Occipital lobe (tissue), 2 donors: ENCODE data around the gene UNC50. TPM values are rescaled to one million over a fixed set of nuclear protein-coding genes. Genes with fewer than 3 reads are reported as not detected.
"Not testable (repeated sequence)": the region's sequence is repeated elsewhere in the genome, so short reads cannot be mapped to it uniquely, and the experiment has no call there.

Experiments used
- DNase-seq: peaks from one replicate; lab custom pipeline; 2025; lab: John Stamatoyannopoulos, UW
- total RNA-seq: library from RNA; depleted of rRNA; stranded (reverse); fragments of >200 nt; gene quantifications from one replicate; pipeline ENCODE4 v1.2.3, GENCODE V29; 2014

The UNC50 gene
- total RNA-seq, 1 donor from 2014 or later, result 51.8 TPM

GRCh38 chr2:98608962-98609604 is 694 bp downstream of the UNC50 start:
- no peak for DNase-seq

DNA sequence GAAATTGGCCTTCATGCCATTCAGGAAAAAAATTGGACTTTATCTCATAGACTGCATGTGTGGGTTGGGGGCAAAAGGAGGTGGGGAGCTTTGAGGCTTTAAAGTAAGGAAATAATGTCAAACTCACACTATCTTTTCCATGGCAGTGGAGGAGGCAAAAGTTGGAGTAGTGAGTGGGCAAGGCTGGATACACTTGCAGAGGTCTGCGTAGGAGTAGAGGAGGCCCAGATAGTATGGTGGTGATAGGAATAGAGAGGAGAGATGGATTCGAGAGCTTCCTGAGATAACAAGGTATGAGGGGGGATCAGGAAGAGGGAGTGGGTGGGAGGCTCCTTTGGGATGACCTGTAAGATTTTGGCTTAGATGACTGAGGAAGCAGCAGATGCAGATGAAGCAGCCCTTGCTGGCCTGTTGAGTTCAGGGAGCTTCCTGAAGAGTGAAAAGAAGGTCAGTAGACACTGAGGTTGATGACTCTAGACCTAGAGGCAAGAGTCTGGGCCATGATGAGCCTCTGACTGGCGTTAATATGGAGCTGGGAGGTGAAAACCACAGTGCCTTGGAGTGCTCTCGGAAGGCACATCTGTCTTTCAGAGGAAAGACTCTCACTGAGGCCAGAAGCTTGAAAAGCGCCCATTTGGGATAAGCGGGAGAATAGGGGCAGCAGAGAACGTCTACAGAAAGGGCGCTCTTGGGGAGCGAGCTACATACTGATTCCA is 5.8 kb downstream of the UNC50 start:
- DNase-seq, result no peak

DNA sequence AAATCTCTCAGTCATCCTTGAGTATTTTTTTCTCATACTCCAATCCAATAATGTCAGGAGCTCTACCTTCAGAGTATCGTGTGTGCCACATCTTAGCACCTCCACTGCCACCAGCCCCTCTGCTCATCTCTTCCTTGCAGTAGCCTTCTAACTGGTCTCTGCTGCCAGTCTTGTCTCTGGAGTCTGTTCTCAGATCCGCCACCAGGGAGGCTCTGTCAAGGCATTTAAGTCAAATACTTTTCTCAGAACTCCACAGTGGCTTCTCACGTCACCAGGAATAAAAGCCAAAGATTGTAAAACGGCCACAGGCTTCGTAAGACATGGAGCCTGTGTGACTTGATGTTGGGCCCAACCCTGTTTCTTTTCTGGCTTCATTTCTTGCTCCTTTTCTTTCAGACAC is 7.1 kb downstream of the UNC50 start:
- DNase-seq, result no peak

DNA sequence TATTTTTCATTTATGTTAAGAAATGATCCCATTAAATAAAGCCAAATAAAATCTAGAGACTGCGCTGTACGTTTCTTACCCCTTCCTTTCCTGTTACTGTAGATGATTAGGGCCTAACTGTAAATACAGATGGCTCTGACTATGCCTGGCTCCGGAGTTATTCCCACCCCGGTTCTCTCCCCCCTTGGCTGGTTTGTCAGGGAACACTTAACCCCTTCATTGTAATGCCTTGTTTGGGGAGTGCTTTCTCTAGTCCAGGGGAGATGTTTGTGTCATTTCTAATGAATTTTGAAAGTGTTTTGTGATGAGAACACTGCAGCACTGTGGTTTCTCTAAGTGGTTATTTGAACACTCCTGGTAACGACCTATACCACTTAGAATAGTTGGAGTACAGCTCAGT is 8.8 kb downstream of the UNC50 start:
- DNase-seq, result no peak

- DNase-seq, result no peak
Observed at GRCh38 chr2:98623657-98624056, 15.3 kb downstream of the UNC50 start.

DNA sequence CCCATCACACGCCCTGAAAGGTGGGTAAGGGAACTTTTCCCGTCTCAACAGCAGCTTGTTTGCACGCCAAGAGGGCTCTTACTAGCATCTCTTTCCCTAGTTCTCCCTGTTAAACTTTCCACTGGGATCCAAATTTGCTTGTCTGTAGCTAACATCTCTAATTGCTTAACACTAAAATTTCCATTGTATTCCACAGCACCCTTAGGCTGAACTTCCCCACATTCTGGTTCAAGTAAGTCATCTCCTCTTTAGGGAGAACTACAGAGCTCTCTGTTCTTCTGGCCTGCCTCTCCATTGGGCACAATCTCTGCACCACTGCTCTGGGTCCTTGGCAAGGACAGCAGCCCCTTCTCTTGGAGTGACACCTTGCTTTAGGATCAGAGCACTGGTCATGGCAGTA is 24.0 kb downstream of the UNC50 start:
- no peak for DNase-seq

DNA sequence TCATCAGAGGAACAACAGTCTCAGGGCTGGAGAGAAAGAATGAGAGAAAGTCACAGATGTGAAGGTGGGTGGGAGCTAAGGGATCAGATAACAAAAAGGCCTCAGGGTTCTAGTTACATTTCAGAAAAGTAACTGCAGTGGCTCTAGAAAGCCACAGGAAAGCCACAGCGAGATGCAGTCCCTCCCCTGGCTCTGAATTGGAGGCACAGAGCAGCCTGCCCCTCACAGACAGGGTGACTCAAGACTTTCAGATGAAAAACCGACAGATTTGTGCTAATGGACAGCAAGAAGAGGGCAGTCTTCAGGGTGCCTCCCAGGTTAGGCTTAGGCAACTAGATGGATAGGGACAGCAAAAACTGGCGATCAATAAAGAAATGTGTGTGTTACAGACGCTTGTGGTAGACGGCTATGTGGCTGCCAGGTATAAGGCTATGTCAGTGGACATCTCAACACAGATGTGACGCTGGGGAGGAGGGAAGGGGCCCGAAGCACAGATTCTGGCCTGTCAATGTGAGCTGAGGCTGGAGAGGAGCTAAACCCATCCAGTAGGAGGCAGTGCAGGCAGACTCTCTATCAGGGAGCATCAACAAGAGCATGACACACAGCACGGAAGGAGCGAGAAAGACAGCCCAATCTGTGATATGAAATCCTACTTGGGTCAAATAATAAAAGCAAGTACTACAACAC is 26.2 kb downstream of the UNC50 start:
- DNase-seq, result no peak

DNA sequence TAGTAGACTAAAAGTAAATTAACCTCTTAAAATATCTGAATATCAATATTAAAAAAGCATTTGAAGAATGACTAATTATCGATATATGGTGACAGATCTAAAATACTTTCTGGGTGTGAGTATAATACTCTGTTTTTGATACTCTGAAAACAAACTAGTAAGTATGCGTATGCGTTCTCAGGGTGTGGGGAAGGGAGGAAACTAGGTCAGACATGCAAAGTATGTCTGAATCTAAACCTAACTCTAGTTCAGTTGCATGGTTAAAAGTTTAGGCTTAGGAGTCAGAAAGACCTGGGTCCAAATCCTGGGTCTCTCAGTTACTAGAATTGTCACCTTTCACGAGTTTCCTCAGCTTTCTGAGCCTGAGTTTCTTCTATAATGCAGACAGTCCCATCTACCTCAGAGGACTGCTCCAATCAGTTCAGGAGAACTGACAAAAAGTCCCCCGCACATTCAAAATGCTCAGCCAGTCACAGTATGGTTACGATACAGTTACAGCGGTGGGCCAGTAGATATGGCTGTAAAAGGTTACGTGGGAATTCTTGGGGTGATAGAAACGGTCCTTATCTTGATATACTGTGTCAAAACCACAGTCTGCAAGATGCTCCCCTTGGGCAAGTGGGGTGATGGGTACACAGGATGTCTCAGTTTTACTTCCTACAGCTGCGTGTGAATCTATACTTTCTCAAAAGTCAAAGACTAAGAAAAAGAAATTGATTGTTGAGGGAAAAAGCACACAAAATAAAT is 29.2 kb downstream of the UNC50 start:
- no peak for DNase-seq

DNA sequence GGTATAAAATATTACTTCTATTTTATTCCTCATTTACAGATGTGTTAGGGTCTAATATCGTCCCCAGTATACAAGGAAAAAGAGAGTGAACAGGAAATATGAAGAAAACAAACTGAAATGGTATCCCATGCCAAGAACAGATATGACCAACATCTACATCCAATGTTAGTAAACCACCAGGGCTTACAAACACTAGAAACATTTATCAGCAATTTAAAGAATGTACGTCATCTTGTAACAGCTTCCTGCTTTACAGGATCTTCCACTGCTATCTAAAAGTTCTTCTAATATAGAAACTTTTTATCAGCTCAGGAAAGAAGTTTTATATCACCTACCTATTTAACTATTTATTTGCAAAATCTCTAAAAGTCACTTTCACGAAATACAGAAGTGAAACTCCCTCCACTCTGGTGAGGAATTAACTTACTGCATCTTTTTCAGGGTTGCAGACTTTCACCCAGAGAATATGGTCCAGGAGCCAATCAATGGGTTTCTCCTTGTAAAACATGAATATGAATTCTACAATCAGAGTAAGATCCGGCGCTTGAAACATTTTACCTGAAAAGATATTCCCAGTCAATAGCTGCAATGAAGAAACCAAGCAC is 35.2 kb downstream of the UNC50 start:
- DNase-seq, result no peak

GRCh38 chr2:98647636-98648035 is 39.2 kb downstream of the UNC50 start:
- no peak for DNase-seq

DNA sequence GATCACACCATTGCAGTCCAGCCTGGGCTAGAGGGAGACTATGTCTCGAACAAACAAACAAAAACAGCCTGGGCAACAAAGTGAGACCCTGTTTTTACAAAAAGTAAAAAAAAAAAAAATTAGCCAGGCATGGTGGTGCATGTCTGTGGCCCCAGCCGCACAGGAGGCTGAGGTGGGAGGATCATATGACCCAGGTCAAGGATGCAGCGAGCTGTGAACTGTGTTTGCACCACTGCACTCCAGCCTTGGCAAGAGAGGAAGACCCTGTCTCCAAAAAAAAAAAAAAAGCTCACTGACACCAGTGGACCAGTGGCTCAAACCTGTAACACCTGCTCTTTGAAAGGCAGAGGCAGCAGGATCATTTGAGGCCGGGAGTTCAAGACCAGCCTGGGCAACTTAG is 40.1 kb downstream of the UNC50 start:
- DNase-seq, result no peak

- DNase-seq, result peak; percentile 57
Observed at GRCh38 chr2:98649135-98649991, 41.0 kb downstream of the UNC50 start.

- DNase-seq, result no peak
Observed at GRCh38 chr2:98649992-98650375, 41.6 kb downstream of the UNC50 start.

GRCh38 chr2:98650998-98651397 is 42.6 kb downstream of the UNC50 start:
- no peak for DNase-seq

DNA sequence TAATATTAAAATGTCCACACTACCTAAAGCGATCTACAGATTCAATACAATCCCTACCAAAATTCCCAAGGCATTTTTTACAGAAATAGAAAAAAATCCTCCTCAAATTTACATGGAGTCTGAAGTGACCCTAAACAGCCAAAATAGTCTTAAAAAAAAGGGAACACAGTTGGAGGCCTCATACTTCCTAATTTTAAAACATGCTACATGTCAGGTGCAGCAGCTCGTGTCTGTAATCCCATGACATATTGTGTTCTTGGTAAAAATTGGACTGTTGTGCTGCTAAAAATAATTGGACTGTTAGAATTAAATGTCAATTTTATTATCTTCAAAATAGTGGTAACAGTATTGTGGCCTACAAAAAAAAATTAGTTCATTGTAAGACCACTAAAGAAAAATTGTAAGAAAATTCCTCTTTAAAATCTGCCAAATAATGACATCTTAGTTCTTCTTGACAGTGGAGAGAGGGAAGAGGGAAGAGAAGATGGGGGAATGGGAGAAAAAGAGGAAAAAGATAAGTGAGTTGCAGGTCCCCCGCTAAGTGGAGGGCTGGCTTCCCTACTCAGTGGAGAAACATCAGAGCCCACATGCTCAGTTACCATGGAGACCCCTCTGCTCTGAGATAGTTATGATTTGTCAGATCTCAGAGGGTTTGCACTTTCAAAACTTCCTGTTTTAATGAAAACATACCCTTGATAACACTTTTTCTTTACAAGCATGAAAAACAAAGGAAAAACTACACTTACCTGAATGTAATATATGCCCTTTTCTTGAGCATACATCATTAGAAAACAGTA is 46.5 kb downstream of the UNC50 start:
- no peak for DNase-seq

- DNase-seq, result no peak
Observed at GRCh38 chr2:98656800-98657199, 48.4 kb downstream of the UNC50 start.

- DNase-seq, result no peak
Observed at GRCh38 chr2:98658816-98659490, 50.6 kb downstream of the UNC50 start.

- DNase-seq, result not testable (repeated sequence)
Observed at GRCh38 chr2:98659491-98659840, 51.1 kb downstream of the UNC50 start.

DNA sequence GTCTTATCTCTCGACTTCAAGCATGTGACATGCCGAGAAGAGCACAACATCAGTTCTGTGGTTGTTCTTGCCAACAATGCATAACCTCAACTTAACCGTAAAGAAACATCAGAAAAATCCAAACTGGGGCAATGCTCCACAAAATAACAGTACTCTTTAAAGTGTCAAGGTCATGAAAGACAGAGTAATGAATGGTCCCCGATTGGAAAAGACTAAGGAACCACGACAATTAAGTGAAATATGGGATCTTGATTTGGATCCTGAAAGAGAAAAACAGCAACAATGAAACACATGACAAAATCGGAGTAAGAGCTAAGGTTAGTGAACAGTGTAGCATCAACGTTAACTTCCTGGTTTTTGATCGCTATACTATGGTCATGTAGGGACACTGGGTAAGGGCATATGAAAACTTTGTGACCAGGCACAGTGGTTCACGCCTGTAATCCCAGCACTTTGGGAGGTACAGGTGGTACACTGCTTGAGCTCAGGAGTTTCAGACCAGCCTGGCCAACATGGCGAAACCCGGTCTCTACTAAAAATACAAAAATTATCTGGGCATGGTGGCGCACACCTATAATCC is 55.2 kb downstream of the UNC50 start:
- DNase-seq, result no peak
